Spleen (tissue), 11 donors: ENCODE data around the gene DMBT1. TPM values are rescaled to one million over a fixed set of nuclear protein-coding genes. Genes with fewer than 3 reads are reported as not detected.

Source experiments
- DNase-seq: peaks from one replicate; pipeline ENCODE4 v3.0.0-alpha.2; 2020
- H3K27ac ChIP-seq, 8 donors: fragments of 200-600 bp; sonication (generic) in 7 of 8; 1 replicate in 4 of 8; 2 replicates in 4 of 8; pipeline versions ENCODE4 v1.5.0 to v1.8.0; 2016 to 2021; ENCODE audit warnings: inconsistent platforms in 4 of 8, mild to moderate bottlenecking in 4 of 8, moderate library complexity in 1 of 8
- H3K27me3 ChIP-seq, 7 donors: fragments of 200-600 bp; sonication (generic) in 6 of 7; replicated peaks in 1 of 7; 1 replicate in 4 of 7; 2 replicates in 3 of 7; pipeline versions ENCODE4 v1.5.0 to v1.8.0; 2016 to 2021; ENCODE audit warnings: inconsistent platforms in 3 of 7, mild to moderate bottlenecking in 1 of 7
- H3K36me3 ChIP-seq, 6 donors: fragments of 200-600 bp; sonication (generic) in 5 of 6; 1 replicate in 4 of 6; 2 replicates in 2 of 6; pipeline versions ENCODE4 v1.5.0 to v1.8.0; 2016 to 2021; ENCODE audit warnings: inconsistent platforms in 2 of 6
- H3K4me1 ChIP-seq, 6 donors: fragments of 200-600 bp; sonication (generic) in 5 of 6; 1 replicate in 3 of 6; 2 replicates in 3 of 6; pipeline versions ENCODE4 v1.5.0 to v1.8.0; 2016 to 2021; ENCODE audit warnings: inconsistent platforms in 3 of 6
- H3K4me3 ChIP-seq, 8 donors: fragments of 200-600 bp; sonication (generic) in 7 of 8; 1 replicate in 4 of 8; 2 replicates in 4 of 8; pipeline versions ENCODE4 v1.5.0 to v1.8.0; 2016 to 2021; ENCODE audit warnings: inconsistent platforms in 4 of 8, mild to moderate bottlenecking in 4 of 8, moderate library complexity in 2 of 8
- H3K9me3 ChIP-seq, 8 donors: fragments of 200-600 bp; sonication (generic) in 7 of 8; 1 replicate in 4 of 8; 2 replicates in 4 of 8; pipeline versions ENCODE4 v1.5.0 to v1.8.0; 2016 to 2021; ENCODE audit warnings: inconsistent platforms in 4 of 8
- CTCF ChIP-seq, 11 experiments: fragments of 200-600 bp in 7 of 11; fragments of 450-650 bp in 4 of 11; sonication (generic) in 4 of 11; IDR thresholded peaks in 8 of 11; conservative IDR thresholded peaks in 3 of 11; 1 replicate in 7 of 11; 2 replicates in 4 of 11; pipeline versions ENCODE4 v1.4.0 to v1.8.0; 2016 to 2021; ENCODE audit warnings: antibody characterized with exemption in 11 of 11, inconsistent platforms in 4 of 11, mild to moderate bottlenecking in 1 of 11
- POLR2A ChIP-seq, 3 donors: fragments of 450-650 bp; IDR thresholded peaks; one replicate each; pipeline ENCODE4 v1.5.1; 2017; ENCODE audit warnings: antibody characterized with exemption in 3 of 3, mild to moderate bottlenecking in 1 of 3
- POLR2AphosphoS5 ChIP-seq, 3 donors: sonication (generic); formaldehyde crosslinking; IDR thresholded peaks; one replicate each; pipeline ENCODE4 v1.5.1; 2017; ENCODE audit warnings: antibody characterized with exemption in 3 of 3
- WGBS, 5 donors: extraction: QIAGEN DNeasy Blood & Tissue Kit in 3 of 5; methylation state at CpG; one replicate each; pipeline versions ENCODE4 v1.1.5 to v1.1.7; 2013 to 2018; 5-methylcytosine and 5-hydroxymethylcytosine counted together
- intact Hi-C: fragments of 100-400 bp; cut with DNase I; formaldehyde crosslinking; loops from one replicate; pipeline ENCODE4 v1.15.0; 2023; ENCODE audit warnings: low total_unique reads
- polyA plus RNA-seq, 3 donors: library from polyadenylated mRNA; stranded (reverse); fragments of 200-250 nt; gene quantifications; one replicate each; pipeline ENCODE4 v1.2.1, GENCODE V29; 2013
- total RNA-seq, 7 donors: library from RNA; depleted of rRNA in 3 of 7; stranded (reverse); fragments of >200 nt in 3 of 7; fragmentation: NEBNext Ultra II Directional in 4 of 7; extraction: Animal tissue kit (Norgen Biotek cat#: 25700) in 4 of 7; gene quantifications; one replicate each; pipeline versions ENCODE4 v1.1.0 to v1.2.1, GENCODE V29; 2016 to 2021
- donor health status: healthy with polysubstance abuse.
- donor health status: DM: no; HTN: no; CAD: no; lungs with moderate emphysema.
- donor health status: DM: no; HTN: no; CAD: no.
- donor health status: Bipolar disorder and iron deficiency.
- donor health status: healthy.
- donor health status: DM: no; HTN: no; CAD: no.
- donor health status: DM: yes; HTN: yes; CAD: no.

The DMBT1 gene
- total and polyA plus RNA-seq, 10 donors, result 0.02 to 0.29 (median 0.03) TPM; not detected in 6

- intact Hi-C loops, result no loop called here
- Histone ChIP-seq H3K4me1 (peaks cover 0 to 4% (median 0%) of the 10 kb centered on the region in 6 donors), H3K4me3 (no peak overlapping the region), H3K27me3 (peaks cover 0 to 8% (median 0%) of the 10 kb centered on the region in 7 donors), H3K9me3 (no peaks in the 10 kb centered on the region), H3K36me3 (no peaks in the 10 kb centered on the region), H3K27ac (no peak overlapping the region)
- TF ChIP-seq POLR2A (IDR thresholded peaks at IDR 0.05) (no peak), CTCF (IDR thresholded peaks at IDR 0.05 in 8 of 11, conservative IDR thresholded peaks at IDR 0.05 in 3 of 11) (no peak), POLR2AphosphoS5 (IDR thresholded peaks at IDR 0.05) (no peak)
- no peak for DNase-seq
- WGBS, 5 donors, result 91 to 97% (median 93%) methylated on average over 6 of the region's 6 CpGs
These were observed 27.8 kb upstream of the DMBT1 start for GRCh38 chr10:122532601-122533296.

GRCh38 chr10:122537545-122537944, 23.0 kb upstream of the DMBT1 start:
- Histone ChIP-seq H3K4me1 (peaks cover 0 to 18% (median 10%) of the 10 kb centered on the region in 6 donors), H3K27ac (no peak overlapping the region), H3K4me3 (no peak overlapping the region), H3K36me3 (no peaks in the 10 kb centered on the region), H3K9me3 (no peaks in the 10 kb centered on the region), H3K27me3 (no peaks in the 10 kb centered on the region)
- no peak for DNase-seq
- 82 to 94% (median 90%) methylated on average over 2 of the region's 2 CpGs for WGBS, 5 donors
- no peak for TF ChIP-seq POLR2AphosphoS5 (IDR thresholded peaks at IDR 0.05)
- intact Hi-C loops, result no loop called here

- no peak for DNase-seq
- no peaks in the 10 kb centered on the region for H3K27me3 ChIP-seq
- TF ChIP-seq POLR2AphosphoS5 (IDR thresholded peaks at IDR 0.05) (no peak), POLR2A (IDR thresholded peaks at IDR 0.05) (no peak), CTCF (IDR thresholded peaks at IDR 0.05 in 8 of 11, conservative IDR thresholded peaks at IDR 0.05 in 3 of 11) (no peak)
- H3K27ac ChIP-seq, result peak overlapping the region in 4 of 8 donors; percentile 6 to 48 (median 22)
- no peaks in the 10 kb centered on the region for H3K36me3 ChIP-seq
- peaks cover 0 to 24% (median 10%) of the 10 kb centered on the region in 6 donors for H3K4me1 ChIP-seq
- no peaks in the 10 kb centered on the region for H3K9me3 ChIP-seq
- WGBS, 5 donors, result 15 to 34% (median 24%) methylated on average over 4 of the region's 4 CpGs
- intact Hi-C loops, result no loop called here
- no peak overlapping the region for H3K4me3 ChIP-seq
These were observed 19.0 kb upstream of the DMBT1 start for GRCh38 chr10:122541541-122542002.

- Histone ChIP-seq H3K27ac (peak overlapping the region in 2 of 8 donors; percentile 30 to 70), H3K36me3 (no peaks in the 10 kb centered on the region), H3K4me1 (peaks cover 0 to 24% (median 10%) of the 10 kb centered on the region in 6 donors), H3K27me3 (no peaks in the 10 kb centered on the region), H3K9me3 (no peaks in the 10 kb centered on the region), H3K4me3 (no peak overlapping the region)
- DNase-seq, result no peak
- no peak for TF ChIP-seq POLR2AphosphoS5 (IDR thresholded peaks at IDR 0.05)
- WGBS, 5 donors, result 73 to 88% (median 82%) methylated on average over 10 of the region's 10 CpGs
- intact Hi-C loops, result no loop called here
These were observed 16.7 kb upstream of the DMBT1 start for GRCh38 chr10:122543676-122544445.

- TF ChIP-seq POLR2AphosphoS5 (IDR thresholded peaks at IDR 0.05), result peak in 1 of 3 donors; percentile 12
- TF ChIP-seq CTCF (IDR thresholded peaks at IDR 0.05 in 8 of 11, conservative IDR thresholded peaks at IDR 0.05 in 3 of 11), result no peak
- TF ChIP-seq POLR2A (IDR thresholded peaks at IDR 0.05), result no peak
- peak overlapping the region in 2 of 8 donors; percentile 30 to 70 for H3K27ac ChIP-seq
- WGBS, 5 donors, result 62 to 85% (median 71%) methylated on average over 8 of the region's 8 CpGs
- no peaks in the 10 kb centered on the region for H3K9me3 ChIP-seq
- H3K27me3 ChIP-seq, result no peaks in the 10 kb centered on the region
- peaks cover 0 to 24% (median 10%) of the 10 kb centered on the region in 6 donors for H3K4me1 ChIP-seq
- DNase-seq, result no peak
- no peak overlapping the region for H3K4me3 ChIP-seq
- no peaks in the 10 kb centered on the region for H3K36me3 ChIP-seq
- intact Hi-C loops, result no loop called here
These were observed 16.1 kb upstream of the DMBT1 start for GRCh38 chr10:122544493-122544892.
